HG02840 (cell line): ENCODE measurements around the gene SASH1.

Experiments used
- ATAC-seq: cut with Tn5 transposase; IDR thresholded peaks from one replicate; pipeline ENCODE4 v1.9.1; 2021; ENCODE audit warnings: mild to moderate bottlenecking, moderate library complexity, moderate number of reproducible peaks; ENCODE audit not compliant: unreplicated experiment, low FRiP score

SASH1 gene

GRCh38 chr6:148427333-148427732 lies 84.7 kb downstream of the SASH1 start:
- no peak for ATAC-seq

GRCh38 chr6:148429423-148429822 lies 86.8 kb downstream of the SASH1 start:
- ATAC-seq: no peak

- no peak for ATAC-seq
These were observed 88.3 kb downstream of the SASH1 start for GRCh38 chr6:148430897-148431296.

- ATAC-seq: no peak
These were observed 88.8 kb downstream of the SASH1 start for GRCh38 chr6:148431413-148431812.

- no peak for ATAC-seq
These were observed 89.2 kb downstream of the SASH1 start for GRCh38 chr6:148431840-148432239.

GRCh38 chr6:148432462-148433195 lies 90.0 kb downstream of the SASH1 start:
- ATAC-seq: no peak

GRCh38 chr6:148435386-148435785 lies 92.7 kb downstream of the SASH1 start:
- ATAC-seq: no peak

- no peak for ATAC-seq
These were observed 93.8 kb downstream of the SASH1 start for GRCh38 chr6:148436466-148436865.

GRCh38 chr6:148438632-148439031 lies 96.0 kb downstream of the SASH1 start:
- ATAC-seq: no peak

- ATAC-seq: no peak
These were observed 97.4 kb downstream of the SASH1 start for GRCh38 chr6:148440016-148440415.

GRCh38 chr6:148440877-148441453 lies 98.3 kb downstream of the SASH1 start:
- ATAC-seq: no peak

GRCh38 chr6:148441454-148441911 lies 98.8 kb downstream of the SASH1 start:
- peak; percentile 58 for ATAC-seq

GRCh38 chr6:148443798-148444560 lies 101.3 kb downstream of the SASH1 start:
- ATAC-seq: no peak

GRCh38 chr6:148445116-148445515 lies 102.5 kb downstream of the SASH1 start:
- ATAC-seq: no peak

- ATAC-seq: no peak
These were observed 103.0 kb downstream of the SASH1 start for GRCh38 chr6:148445620-148446019.

GRCh38 chr6:148446681-148447080 lies 104.0 kb downstream of the SASH1 start:
- no peak for ATAC-seq

- ATAC-seq: no peak
These were observed 105.0 kb downstream of the SASH1 start for GRCh38 chr6:148447521-148448230.

- ATAC-seq: no peak
These were observed 105.9 kb downstream of the SASH1 start for GRCh38 chr6:148448369-148449012.

- ATAC-seq: no peak
These were observed 108.2 kb downstream of the SASH1 start for GRCh38 chr6:148450866-148451265.

GRCh38 chr6:148451690-148452089 lies 109.1 kb downstream of the SASH1 start:
- ATAC-seq: no peak
